Breast epithelium (tissue), 4 donors: ENCODE data around the gene NUDT21. TPM values are rescaled to one million over a fixed set of nuclear protein-coding genes. Genes with fewer than 3 reads are reported as not detected.

Source experiments
- DNase-seq, 2 donors: peaks; one replicate each; pipeline ENCODE4 v3.0.0-alpha.2; 2019; ENCODE audit warnings: low spot score in 2 of 2
- H3K27ac ChIP-seq, 2 donors: fragments of 200-600 bp; sonication (generic) in 1 of 2; one replicate each; pipeline ENCODE4 v1.5.1; 2016 to 2019; ENCODE audit warnings: mild to moderate bottlenecking in 1 of 2
- H3K27me3 ChIP-seq, 2 donors: fragments of 200-600 bp; sonication (generic) in 1 of 2; one replicate each; pipeline versions ENCODE4 v1.5.1 to v1.6.0; 2017 to 2019; ENCODE audit warnings: control low read depth in 1 of 2, mild to moderate bottlenecking in 1 of 2
- H3K36me3 ChIP-seq: fragments of 200-600 bp; one replicate; pipeline ENCODE4 v1.5.1; 2019
- H3K4me1 ChIP-seq, 2 donors: fragments of 200-600 bp; sonication (generic); one replicate each; pipeline ENCODE4 v1.5.1; 2016 to 2019; ENCODE audit warnings: control low read depth in 1 of 2
- H3K4me3 ChIP-seq, 3 donors: fragments of 200-600 bp; sonication (generic); 1 replicate in 2 of 3; 2 replicates in 1 of 3; pipeline ENCODE4 v1.5.1; 2016 to 2019; ENCODE audit warnings: mild to moderate bottlenecking in 3 of 3, moderate library complexity in 2 of 3
- H3K9me3 ChIP-seq, 2 donors: fragments of 200-600 bp; sonication (generic) in 1 of 2; one replicate each; pipeline ENCODE4 v1.5.1; 2016 to 2019; ENCODE audit warnings: control low read depth in 1 of 2
- POLR2A ChIP-seq: fragments of 450-650 bp; IDR thresholded peaks from one replicate; pipeline ENCODE4 v1.6.1; 2016; ENCODE audit warnings: antibody characterized with exemption, mild to moderate bottlenecking, moderate library complexity
- POLR2AphosphoS5 ChIP-seq, 3 donors: sonication (generic); formaldehyde crosslinking; IDR thresholded peaks; one replicate each; pipeline ENCODE4 v1.6.1; 2017; ENCODE audit warnings: antibody characterized with exemption in 3 of 3
- intact Hi-C: fragments of 100-400 bp; cut with DNase I; formaldehyde crosslinking; loops from one replicate; pipeline ENCODE4 v1.15.1; 2023; ENCODE audit warnings: low total_unique reads
- total RNA-seq, 3 donors: library from RNA; depleted of rRNA; stranded (reverse); fragments of >200 nt; gene quantifications; one replicate each; pipeline ENCODE4 v1.1.0, GENCODE V29; 2016
- TF ChIP-seq, protein P1 (sequence below), 3 donors: fragments of 450-650 bp; IDR thresholded peaks; one replicate each; pipeline ENCODE4 v1.5.1; 2016 to 2017; ENCODE audit warnings: antibody characterized with exemption in 3 of 3, mild to moderate bottlenecking in 3 of 3, moderate library complexity in 3 of 3

NUDT21 gene
- total RNA-seq, 3 donors from 2014 or later = 53.9 to 65.3 (median 54.1) TPM

DNA sequence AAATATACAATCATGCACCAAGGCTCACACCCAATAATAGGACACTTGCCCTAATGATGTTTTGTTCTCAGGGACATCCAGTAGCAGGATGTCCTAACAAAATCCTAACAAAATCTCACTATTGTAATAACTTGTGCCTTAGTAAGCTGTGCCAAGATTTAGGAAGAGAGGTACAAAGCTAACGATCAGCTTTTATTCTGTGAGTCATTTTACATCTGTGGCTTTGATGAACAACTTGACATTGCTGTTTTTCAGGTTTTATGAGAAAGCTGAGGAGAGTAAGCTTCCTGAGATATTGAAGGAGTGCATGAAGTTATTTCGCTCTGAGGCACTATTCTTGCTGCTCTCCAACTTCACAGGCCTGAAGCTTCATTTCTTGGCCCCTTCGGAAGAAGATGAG, 19.1 kb upstream of the NUDT21 start:
- H3K36me3 ChIP-seq = no peaks in the 10 kb centered on the region
- TF ChIP-seq, protein P1, sequence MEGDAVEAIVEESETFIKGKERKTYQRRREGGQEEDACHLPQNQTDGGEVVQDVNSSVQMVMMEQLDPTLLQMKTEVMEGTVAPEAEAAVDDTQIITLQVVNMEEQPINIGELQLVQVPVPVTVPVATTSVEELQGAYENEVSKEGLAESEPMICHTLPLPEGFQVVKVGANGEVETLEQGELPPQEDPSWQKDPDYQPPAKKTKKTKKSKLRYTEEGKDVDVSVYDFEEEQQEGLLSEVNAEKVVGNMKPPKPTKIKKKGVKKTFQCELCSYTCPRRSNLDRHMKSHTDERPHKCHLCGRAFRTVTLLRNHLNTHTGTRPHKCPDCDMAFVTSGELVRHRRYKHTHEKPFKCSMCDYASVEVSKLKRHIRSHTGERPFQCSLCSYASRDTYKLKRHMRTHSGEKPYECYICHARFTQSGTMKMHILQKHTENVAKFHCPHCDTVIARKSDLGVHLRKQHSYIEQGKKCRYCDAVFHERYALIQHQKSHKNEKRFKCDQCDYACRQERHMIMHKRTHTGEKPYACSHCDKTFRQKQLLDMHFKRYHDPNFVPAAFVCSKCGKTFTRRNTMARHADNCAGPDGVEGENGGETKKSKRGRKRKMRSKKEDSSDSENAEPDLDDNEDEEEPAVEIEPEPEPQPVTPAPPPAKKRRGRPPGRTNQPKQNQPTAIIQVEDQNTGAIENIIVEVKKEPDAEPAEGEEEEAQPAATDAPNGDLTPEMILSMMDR (IDR thresholded peaks at IDR 0.05) = no peak
- no peak overlapping the region for H3K4me3 ChIP-seq
- intact Hi-C loops = no loop called here
- H3K27me3 ChIP-seq = no peaks in the 10 kb centered on the region
- no peak for DNase-seq
- no peaks in the 10 kb centered on the region for H3K4me1 ChIP-seq
- H3K27ac ChIP-seq = no peak overlapping the region
- H3K9me3 ChIP-seq = no peaks in the 10 kb centered on the region

DNA sequence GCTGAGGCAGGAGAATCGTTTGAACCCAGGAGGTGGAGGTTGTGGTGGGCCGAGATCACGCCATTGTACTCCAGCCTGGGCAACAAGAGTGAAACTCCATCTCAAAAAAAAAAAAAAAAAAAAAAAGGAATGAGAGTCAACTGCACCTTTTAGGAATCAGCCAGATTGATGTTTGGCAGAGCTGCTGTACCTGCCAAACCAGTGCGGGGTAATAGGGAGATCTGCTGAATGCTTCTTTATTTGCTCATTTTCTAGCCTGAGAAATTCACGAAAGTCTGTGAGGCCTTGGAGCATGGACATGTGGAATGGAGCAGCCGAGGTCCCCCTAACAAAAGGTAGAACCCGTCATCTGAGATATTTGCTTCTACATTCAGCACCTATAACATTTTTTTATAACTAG, 18.6 kb upstream of the NUDT21 start:
- H3K27me3 ChIP-seq = no peaks in the 10 kb centered on the region
- no peak overlapping the region for H3K27ac ChIP-seq
- no peaks in the 10 kb centered on the region for H3K9me3 ChIP-seq
- no peak for DNase-seq
- intact Hi-C loops = no loop called here
- H3K4me3 ChIP-seq = no peak overlapping the region
- no peaks in the 10 kb centered on the region for H3K36me3 ChIP-seq
- H3K4me1 ChIP-seq = no peaks in the 10 kb centered on the region
- TF ChIP-seq POLR2AphosphoS5 (IDR thresholded peaks at IDR 0.05) (no peak), POLR2A (no peak)
- TF ChIP-seq, protein P1 (IDR thresholded peaks at IDR 0.05) = no peak

DNA sequence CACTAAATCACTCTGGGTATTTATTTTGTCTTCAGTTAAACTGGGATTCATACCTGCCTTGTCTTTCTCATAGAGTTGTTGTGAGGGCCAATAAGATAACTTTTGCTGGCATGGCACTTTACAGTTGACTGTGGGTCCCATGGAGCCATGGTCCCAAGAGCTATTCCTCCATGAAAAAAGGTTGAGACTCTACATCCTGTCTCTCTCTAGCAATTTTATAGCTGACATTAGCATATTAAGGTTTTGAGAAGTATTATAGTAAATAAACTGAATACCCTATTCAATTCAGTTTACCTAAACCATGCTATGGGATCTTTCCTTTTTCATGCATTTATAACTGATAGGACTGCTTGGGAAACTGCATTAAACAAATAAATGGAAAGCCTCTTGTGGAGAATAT, 17.7 kb upstream of the NUDT21 start:
- no peak for TF ChIP-seq POLR2AphosphoS5 (IDR thresholded peaks at IDR 0.05)
- TF ChIP-seq, protein P1 (IDR thresholded peaks at IDR 0.05) = no peak
- TF ChIP-seq POLR2A = no peak
- no peak for DNase-seq
- Histone ChIP-seq H3K4me3 (no peak overlapping the region), H3K27ac (no peak overlapping the region), H3K27me3 (no peaks in the 10 kb centered on the region), H3K36me3 (no peaks in the 10 kb centered on the region), H3K9me3 (no peaks in the 10 kb centered on the region), H3K4me1 (no peaks in the 10 kb centered on the region)
- intact Hi-C loops = no loop called here

DNA sequence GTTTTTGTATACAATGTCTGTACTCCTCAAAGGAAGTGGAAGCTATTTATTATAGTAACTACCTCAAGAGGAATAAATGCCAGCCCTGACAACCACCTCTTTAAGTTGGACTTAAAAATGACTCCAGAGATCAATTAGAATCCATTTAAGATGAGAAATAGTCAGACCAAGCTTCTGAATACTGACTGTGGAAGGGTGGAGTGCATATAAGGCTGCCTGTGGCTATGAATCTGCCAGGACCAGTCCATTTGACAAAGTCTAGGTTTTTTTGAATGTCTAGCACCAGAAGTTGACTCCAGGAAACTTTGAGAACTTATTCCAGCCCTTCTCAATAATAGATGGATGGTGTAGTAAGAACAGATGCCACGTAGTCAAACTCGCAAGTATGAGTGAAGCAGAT, 15.2 kb upstream of the NUDT21 start:
- H3K27me3 ChIP-seq = no peaks in the 10 kb centered on the region
- H3K4me3 ChIP-seq = no peak overlapping the region
- intact Hi-C loops = no loop called here
- no peak overlapping the region for H3K27ac ChIP-seq
- DNase-seq = no peak
- no peaks in the 10 kb centered on the region for H3K9me3 ChIP-seq
- no peaks in the 10 kb centered on the region for H3K36me3 ChIP-seq
- TF ChIP-seq POLR2AphosphoS5 (IDR thresholded peaks at IDR 0.05) (no peak), POLR2A (no peak)
- TF ChIP-seq, protein P1 (IDR thresholded peaks at IDR 0.05) = no peak
- H3K4me1 ChIP-seq = no peaks in the 10 kb centered on the region

DNA sequence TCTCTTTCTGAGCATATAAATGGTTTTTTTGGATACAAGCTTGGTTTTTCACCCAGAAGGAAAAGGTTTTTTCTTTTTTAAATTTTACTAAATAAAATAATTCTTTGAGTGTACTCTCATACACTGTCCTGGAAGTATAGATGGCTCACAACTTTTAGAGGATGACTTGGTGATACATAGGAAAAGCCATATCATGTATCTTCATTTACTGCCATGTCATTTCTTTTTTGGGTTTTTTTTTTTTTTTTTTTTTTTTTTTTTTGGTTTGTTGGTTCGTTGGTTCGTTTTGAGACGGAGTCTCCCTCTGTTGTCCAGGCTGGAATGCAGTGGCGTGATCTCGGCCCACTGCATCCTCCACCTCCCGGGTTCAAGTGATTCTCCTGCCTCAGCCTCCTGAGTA, 12.0 kb upstream of the NUDT21 start:
- no peak overlapping the region for H3K27ac ChIP-seq
- TF ChIP-seq, protein P1 (IDR thresholded peaks at IDR 0.05) = no peak
- TF ChIP-seq POLR2AphosphoS5 (IDR thresholded peaks at IDR 0.05) (no peak), POLR2A (no peak)
- H3K4me3 ChIP-seq = no peak overlapping the region
- no peak for DNase-seq
- H3K27me3 ChIP-seq = no peaks in the 10 kb centered on the region
- intact Hi-C loops = no loop called here
- no peaks in the 10 kb centered on the region for H3K4me1 ChIP-seq
- no peaks in the 10 kb centered on the region for H3K9me3 ChIP-seq
- H3K36me3 ChIP-seq = no peaks in the 10 kb centered on the region
